Erythroblast (primary cell): Measurements from ENCODE around the gene DCLRE1A.

Experiments used
- GATA1 ChIP-seq: IDR thresholded peaks from 2 replicates; pipeline ENCODE4 v1.6.1; 2011; ENCODE audit warnings: low read depth, mild to moderate bottlenecking, control low read depth, low read length, moderate library complexity
- POLR2A ChIP-seq: IDR thresholded peaks from 2 replicates; pipeline ENCODE4 v1.6.1; 2011; ENCODE audit warnings: mild to moderate bottlenecking, low read length

- TF ChIP-seq POLR2A = no peak
- TF ChIP-seq GATA1 = no peak
Observed at GRCh38 chr10:113859261-113859660, 5.4 kb upstream of the DCLRE1A start.
